SK-N-SH treated with all-trans-retinoic acid at 6 μM for 48 hours (cell line): ENCODE measurements around the gene ZNF318.
"Not testable (repeated sequence)": the region's sequence is repeated elsewhere in the genome, so short reads cannot be mapped to it uniquely, and the experiment has no call there.

Source experiments
- ATAC-seq: fragments of 200-7000 bp; cut with Tn5 transposase; 3 replicates; pipeline ENCODE4 v1.9.1; 2020; ENCODE audit warnings: mild to moderate bottlenecking, moderate library complexity
- ARNTL ChIP-seq: fragments of 450-650 bp; formaldehyde crosslinking; IDR thresholded peaks from 2 replicates; pipeline ENCODE4 v1.5.0; 2020; ENCODE audit warnings: low read depth, mild to moderate bottlenecking, moderate library complexity, borderline replicate concordance
- BACH2 ChIP-seq: fragments of 250-450 bp; sonication (Bioruptor Pico); IDR thresholded peaks from 2 replicates; pipeline ENCODE4 v1.9.0; 2021; ENCODE audit warnings: mild to moderate bottlenecking, borderline replicate concordance
- CSDC2 ChIP-seq: fragments of 250-450 bp; sonication (Bioruptor Pico); IDR thresholded peaks from 2 replicates; pipeline ENCODE4 v1.5.0; 2020; ENCODE audit warnings: mild to moderate bottlenecking, moderate library complexity
- ESRRG ChIP-seq: fragments of 250-450 bp; sonication (Bioruptor Pico); IDR thresholded peaks from 2 replicates; pipeline ENCODE4 v1.6.1; 2021; ENCODE audit warnings: mild to moderate bottlenecking
- GLIS3 ChIP-seq: fragments of 250-450 bp; sonication (Bioruptor Pico); IDR thresholded peaks from 2 replicates; pipeline ENCODE4 v1.5.0; 2020; ENCODE audit warnings: mild to moderate bottlenecking, moderate library complexity
- ISL1 ChIP-seq: fragments of 250-450 bp; sonication (Bioruptor Pico); IDR thresholded peaks from 2 replicates; pipeline ENCODE4 v2.1.2; 2022; ENCODE audit warnings: mild to moderate bottlenecking, moderate library complexity
- OSR1 ChIP-seq: fragments of 250-450 bp; sonication (Bioruptor Pico); IDR thresholded peaks from 2 replicates; pipeline ENCODE4 v1.8.0; 2022; ENCODE audit warnings: moderate library complexity, mild to moderate bottlenecking, inconsistent platforms
- PATZ1 ChIP-seq: fragments of 250-450 bp; sonication (Bioruptor Pico); IDR thresholded peaks from 2 replicates; pipeline ENCODE4 v1.8.0; 2020; ENCODE audit warnings: mild to moderate bottlenecking, moderate library complexity, borderline replicate concordance
- PPARA ChIP-seq: fragments of 250-450 bp; sonication (Bioruptor Pico); IDR thresholded peaks from 2 replicates; pipeline ENCODE4 v1.5.0; 2020; ENCODE audit warnings: mild to moderate bottlenecking, borderline replicate concordance
- RARB ChIP-seq: fragments of 250-450 bp; sonication (Bioruptor Pico); IDR thresholded peaks from 2 replicates; pipeline ENCODE4 v1.8.0; 2021; ENCODE audit warnings: mild to moderate bottlenecking, moderate library complexity
- SNAI2 ChIP-seq: fragments of 250-450 bp; sonication (Bioruptor Pico); IDR thresholded peaks from 2 replicates; pipeline ENCODE4 v1.5.0; 2020; ENCODE audit warnings: mild to moderate bottlenecking, moderate library complexity
- TCF4 ChIP-seq: fragments of 250-450 bp; sonication (Bioruptor Pico); IDR thresholded peaks from 2 replicates; pipeline ENCODE4 v1.8.0; 2021; ENCODE audit warnings: mild to moderate bottlenecking, moderate library complexity, borderline replicate concordance
- TOX ChIP-seq: fragments of 250-450 bp; sonication (Bioruptor Pico); IDR thresholded peaks from 2 replicates; pipeline ENCODE4 v1.8.0; 2021; ENCODE audit warnings: mild to moderate bottlenecking, moderate library complexity, borderline replicate concordance
- TSHZ2 ChIP-seq: fragments of 250-450 bp; sonication (Bioruptor Pico); IDR thresholded peaks from 2 replicates; pipeline ENCODE4 v1.5.0; 2020; ENCODE audit warnings: mild to moderate bottlenecking, moderate library complexity
- ZC3H10 ChIP-seq: fragments of 250-450 bp; sonication (Bioruptor Pico); IDR thresholded peaks from 2 replicates; pipeline ENCODE4 v1.5.1; 2021; ENCODE audit warnings: mild to moderate bottlenecking, moderate library complexity
- ZFP3 ChIP-seq: fragments of 250-450 bp; sonication (Bioruptor Pico); IDR thresholded peaks from 2 replicates; pipeline ENCODE4 v1.5.0; 2020; ENCODE audit warnings: mild to moderate bottlenecking, moderate library complexity
- ZFP30 ChIP-seq: fragments of 450-650 bp; formaldehyde crosslinking; IDR thresholded peaks from 2 replicates; pipeline ENCODE4 v1.5.0; 2022; ENCODE audit warnings: mild to moderate bottlenecking, moderate library complexity
- ZNF565 ChIP-seq: fragments of 450-650 bp; formaldehyde crosslinking; conservative IDR thresholded peaks from 2 replicates; pipeline ENCODE4 v1.5.0; 2020; ENCODE audit warnings: low read depth, mild to moderate bottlenecking, moderate library complexity
- ZNF70 ChIP-seq: fragments of 450-650 bp; formaldehyde crosslinking; IDR thresholded peaks from 2 replicates; pipeline ENCODE4 v1.5.0; 2020; ENCODE audit warnings: mild to moderate bottlenecking, moderate library complexity
- ZNF8 ChIP-seq: fragments of 450-650 bp; formaldehyde crosslinking; IDR thresholded peaks from 2 replicates; pipeline ENCODE4 v1.5.0; 2020; ENCODE audit warnings: mild to moderate bottlenecking, moderate library complexity
- TF ChIP-seq, protein P1 (sequence below): fragments of 250-450 bp; sonication (Bioruptor Pico); IDR thresholded peaks from 2 replicates; pipeline ENCODE4 v1.5.1; 2020; ENCODE audit warnings: low read depth, mild to moderate bottlenecking, moderate library complexity
- TF ChIP-seq, protein P2 (sequence below): fragments of 250-450 bp; sonication (Bioruptor Pico); IDR thresholded peaks from 2 replicates; pipeline ENCODE4 v1.5.1; 2021; ENCODE audit warnings: mild to moderate bottlenecking, moderate library complexity

ZNF318 gene

DNA sequence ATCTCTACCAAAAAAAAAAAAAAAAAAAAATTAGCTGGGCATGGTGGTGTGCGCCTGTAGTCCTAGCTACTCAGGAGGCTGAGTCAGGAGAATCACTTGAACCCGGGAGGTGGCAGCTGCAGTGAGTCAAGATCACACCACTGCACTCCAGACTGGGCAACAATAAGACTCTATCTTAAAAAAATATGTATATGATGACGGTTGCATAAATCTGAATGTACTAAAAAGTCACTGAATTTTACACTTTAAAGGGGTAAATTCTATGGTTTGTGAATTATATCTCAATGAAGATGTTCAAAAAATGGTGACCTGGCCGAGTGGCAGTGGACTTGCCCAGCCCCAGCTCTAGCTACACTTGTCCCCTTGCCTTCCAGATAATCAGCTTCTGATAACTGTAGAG lies 47.5 kb upstream of the ZNF318 start (continued):
- TF ChIP-seq TSHZ2 (no peak), ARNTL (CRISPR knock-in tag) (no peak), ZC3H10 (CRISPR knock-in tag) (no peak), ISL1 (CRISPR knock-in tag) (no peak), GLIS3 (no peak), TCF4 (CRISPR knock-in tag) (no peak), ESRRG (CRISPR knock-in tag) (no peak), ZFP3 (CRISPR knock-in tag) (no peak)

GRCh38 chr6:43415275-43415674 lies 45.8 kb upstream of the ZNF318 start:
- ATAC-seq = not testable (repeated sequence)

GRCh38 chr6:43413002-43413401 lies 43.6 kb upstream of the ZNF318 start:
- ATAC-seq = no peak
- TF ChIP-seq, protein P1, sequence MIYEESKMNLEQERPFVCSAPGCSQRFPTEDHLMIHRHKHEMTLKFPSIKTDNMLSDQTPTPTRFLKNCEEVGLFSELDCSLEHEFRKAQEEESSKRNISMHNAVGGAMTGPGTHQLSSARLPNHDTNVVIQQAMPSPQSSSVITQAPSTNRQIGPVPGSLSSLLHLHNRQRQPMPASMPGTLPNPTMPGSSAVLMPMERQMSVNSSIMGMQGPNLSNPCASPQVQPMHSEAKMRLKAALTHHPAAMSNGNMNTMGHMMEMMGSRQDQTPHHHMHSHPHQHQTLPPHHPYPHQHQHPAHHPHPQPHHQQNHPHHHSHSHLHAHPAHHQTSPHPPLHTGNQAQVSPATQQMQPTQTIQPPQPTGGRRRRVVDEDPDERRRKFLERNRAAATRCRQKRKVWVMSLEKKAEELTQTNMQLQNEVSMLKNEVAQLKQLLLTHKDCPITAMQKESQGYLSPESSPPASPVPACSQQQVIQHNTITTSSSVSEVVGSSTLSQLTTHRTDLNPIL (CRISPR knock-in tag) = no peak
- TF ChIP-seq CSDC2 (CRISPR knock-in tag) (no peak), ESRRG (CRISPR knock-in tag) (no peak), SNAI2 (no peak), ZFP3 (CRISPR knock-in tag) (no peak), OSR1 (CRISPR knock-in tag) (no peak), GLIS3 (no peak), PPARA (no peak), ZNF565 (CRISPR knock-in tag) (no peak), ZNF70 (CRISPR knock-in tag) (no peak), ZFP30 (CRISPR knock-in tag) (no peak), BACH2 (no peak), ISL1 (CRISPR knock-in tag) (no peak), TSHZ2 (no peak), RARB (CRISPR knock-in tag) (no peak), ZNF8 (CRISPR knock-in tag) (no peak), TOX (CRISPR knock-in tag) (no peak)
- TF ChIP-seq, protein P2, sequence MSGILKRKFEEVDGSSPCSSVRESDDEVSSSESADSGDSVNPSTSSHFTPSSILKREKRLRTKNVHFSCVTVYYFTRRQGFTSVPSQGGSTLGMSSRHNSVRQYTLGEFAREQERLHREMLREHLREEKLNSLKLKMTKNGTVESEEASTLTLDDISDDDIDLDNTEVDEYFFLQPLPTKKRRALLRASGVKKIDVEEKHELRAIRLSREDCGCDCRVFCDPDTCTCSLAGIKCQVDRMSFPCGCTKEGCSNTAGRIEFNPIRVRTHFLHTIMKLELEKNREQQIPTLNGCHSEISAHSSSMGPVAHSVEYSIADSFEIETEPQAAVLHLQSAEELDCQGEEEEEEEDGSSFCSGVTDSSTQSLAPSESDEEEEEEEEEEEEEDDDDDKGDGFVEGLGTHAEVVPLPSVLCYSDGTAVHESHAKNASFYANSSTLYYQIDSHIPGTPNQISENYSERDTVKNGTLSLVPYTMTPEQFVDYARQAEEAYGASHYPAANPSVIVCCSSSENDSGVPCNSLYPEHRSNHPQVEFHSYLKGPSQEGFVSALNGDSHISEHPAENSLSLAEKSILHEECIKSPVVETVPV = no peak

DNA sequence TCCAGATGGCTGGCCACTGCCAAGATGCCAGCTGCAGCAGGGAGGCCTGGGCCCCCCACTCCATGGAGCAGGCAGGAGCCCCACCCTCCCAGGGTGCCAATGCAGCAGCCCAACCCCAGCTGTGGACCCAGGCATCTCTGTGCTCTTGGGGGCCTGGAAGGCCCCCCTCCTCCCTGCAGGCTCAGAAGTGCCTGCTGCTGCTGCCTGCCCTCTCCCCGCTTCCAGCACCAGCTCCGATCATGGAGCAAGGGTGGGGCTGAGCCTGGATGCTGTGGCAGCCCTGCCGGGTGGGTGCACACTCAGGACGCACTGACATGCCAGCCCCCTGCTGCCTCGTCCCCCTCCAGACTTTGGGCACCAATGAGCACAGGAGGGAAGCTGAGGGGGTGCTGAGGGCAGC lies 43.1 kb upstream of the ZNF318 start:
- ATAC-seq = no peak
- no peak for TF ChIP-seq BACH2
- TF ChIP-seq ZNF565 (CRISPR knock-in tag) = no peak
- TF ChIP-seq TCF4 (CRISPR knock-in tag) = no peak
- TF ChIP-seq CSDC2 (CRISPR knock-in tag) = no peak
- TF ChIP-seq ZFP3 (CRISPR knock-in tag) = no peak
- no peak for TF ChIP-seq PATZ1 (CRISPR knock-in tag)
- TF ChIP-seq ZFP30 (CRISPR knock-in tag) = no peak
- TF ChIP-seq, protein P1 (CRISPR knock-in tag) = no peak
- TF ChIP-seq ARNTL (CRISPR knock-in tag) = no peak
- no peak for TF ChIP-seq OSR1 (CRISPR knock-in tag)
- TF ChIP-seq RARB (CRISPR knock-in tag) = no peak
- no peak for TF ChIP-seq GLIS3
- no peak for TF ChIP-seq ISL1 (CRISPR knock-in tag)

DNA sequence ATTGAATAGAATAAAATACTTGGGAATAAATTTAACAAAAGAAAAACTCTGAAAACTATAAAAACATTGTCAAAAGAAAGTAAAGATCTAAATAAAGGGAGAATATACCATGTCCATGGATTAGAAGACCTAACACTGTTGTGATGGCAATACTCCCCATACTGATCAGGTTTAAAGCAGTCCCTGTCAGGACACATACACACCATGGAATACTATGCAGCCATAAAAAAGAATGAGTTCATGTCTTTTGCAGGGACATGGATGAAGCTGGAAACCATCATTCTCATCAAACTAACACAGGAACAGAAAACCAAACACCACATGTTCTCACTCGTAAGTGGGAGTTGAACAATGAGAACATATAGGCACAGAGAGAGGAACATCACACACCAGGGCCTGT lies 41.3 kb upstream of the ZNF318 start:
- ATAC-seq = not testable (repeated sequence)
